ENCODE data around the gene LARP1.

Gene LARP1

GRCh38 chr5:154840435-154841272 is 85.5 kb downstream of the LARP1 start:
- Histone ChIP-seq H3K27ac (ENCODE audit: low read depth, low read length) (no peak overlapping the region), H3K9me2 (replicated peaks; ENCODE audit: control insufficient read depth, low read length) (no peaks in the 10 kb centered on the region), H3K79me2 (ENCODE audit: control insufficient read depth, low read length) (no peaks in the 10 kb centered on the region), H3K4me1 (ENCODE audit: control insufficient read depth, low read length) (no peaks in the 10 kb centered on the region), H3K27me3 (ENCODE audit: control insufficient read depth, low read length) (no peaks in the 10 kb centered on the region), H3K4me3 (ENCODE audit: low read length) (no peak overlapping the region), H3K4me2 (ENCODE audit: low read length) (no peak overlapping the region), H3F3A (ENCODE audit: control insufficient read depth, insufficient read depth) (no peaks in the 10 kb centered on the region), H3K36me3 (ENCODE audit: control insufficient read depth, low read length) (no peaks in the 10 kb centered on the region), H3K9me3 (ENCODE audit: control insufficient read depth, insufficient read depth, low read length) (no peaks in the 10 kb centered on the region), H4K20me1 (ENCODE audit: control insufficient read depth, insufficient read depth, low read depth, low read length) (no peaks in the 10 kb centered on the region)
- no peak for TF ChIP-seq CTCF (IDR thresholded peaks at IDR 0.05; ENCODE audit: low read depth, low read length, poor library complexity, severe bottlenecking)
- no peak for TF ChIP-seq EZH2phosphoT487 (IDR thresholded peaks at IDR 0.05; ENCODE audit: borderline replicate concordance, low read length)

GRCh38 chr5:154841273-154841661 is 86.1 kb downstream of the LARP1 start:
- no peaks in the 10 kb centered on the region for H4K20me1 ChIP-seq (ENCODE audit: control insufficient read depth, insufficient read depth, low read depth, low read length)
- H3F3A ChIP-seq (ENCODE audit: control insufficient read depth, insufficient read depth): no peaks in the 10 kb centered on the region
- H3K4me2 ChIP-seq (ENCODE audit: low read length): no peak overlapping the region
- no peak overlapping the region for H3K27ac ChIP-seq (ENCODE audit: low read depth, low read length)
- H3K79me2 ChIP-seq (ENCODE audit: control insufficient read depth, low read length): no peaks in the 10 kb centered on the region
- no peak overlapping the region for H3K4me3 ChIP-seq (ENCODE audit: low read length)
- H3K4me1 ChIP-seq (ENCODE audit: control insufficient read depth, low read length): no peaks in the 10 kb centered on the region
- TF ChIP-seq EZH2phosphoT487 (IDR thresholded peaks at IDR 0.05; ENCODE audit: borderline replicate concordance, low read length) (no peak), CTCF (IDR thresholded peaks at IDR 0.05; ENCODE audit: low read depth, low read length, poor library complexity, severe bottlenecking) (no peak)
- no peaks in the 10 kb centered on the region for H3K9me2 ChIP-seq (replicated peaks; ENCODE audit: control insufficient read depth, low read length)
- H3K36me3 ChIP-seq (ENCODE audit: control insufficient read depth, low read length): no peaks in the 10 kb centered on the region
- H3K27me3 ChIP-seq (ENCODE audit: control insufficient read depth, low read length): no peaks in the 10 kb centered on the region
- H3K9me3 ChIP-seq (ENCODE audit: control insufficient read depth, insufficient read depth, low read length): no peaks in the 10 kb centered on the region

- Histone ChIP-seq H3K4me1 (ENCODE audit: control insufficient read depth, low read length) (no peaks in the 10 kb centered on the region), H3K4me2 (ENCODE audit: low read length) (no peak overlapping the region), H3K36me3 (ENCODE audit: control insufficient read depth, low read length) (no peaks in the 10 kb centered on the region), H3K27me3 (ENCODE audit: control insufficient read depth, low read length) (no peaks in the 10 kb centered on the region), H3K9me2 (replicated peaks; ENCODE audit: control insufficient read depth, low read length) (no peaks in the 10 kb centered on the region), H4K20me1 (ENCODE audit: control insufficient read depth, insufficient read depth, low read depth, low read length) (no peaks in the 10 kb centered on the region), H3K9me3 (ENCODE audit: control insufficient read depth, insufficient read depth, low read length) (no peaks in the 10 kb centered on the region), H3K27ac (ENCODE audit: low read depth, low read length) (no peak overlapping the region), H3F3A (ENCODE audit: control insufficient read depth, insufficient read depth) (no peaks in the 10 kb centered on the region), H3K79me2 (ENCODE audit: control insufficient read depth, low read length) (no peaks in the 10 kb centered on the region), H3K4me3 (ENCODE audit: low read length) (no peak overlapping the region)
- TF ChIP-seq CTCF (IDR thresholded peaks at IDR 0.05; ENCODE audit: low read depth, low read length, poor library complexity, severe bottlenecking) (no peak), EZH2phosphoT487 (IDR thresholded peaks at IDR 0.05; ENCODE audit: borderline replicate concordance, low read length) (no peak)
These were observed 87.7 kb downstream of the LARP1 start for GRCh38 chr5:154842689-154843530.
